ENCODE data around the gene HOXA4.

HOXA4 gene

DNA sequence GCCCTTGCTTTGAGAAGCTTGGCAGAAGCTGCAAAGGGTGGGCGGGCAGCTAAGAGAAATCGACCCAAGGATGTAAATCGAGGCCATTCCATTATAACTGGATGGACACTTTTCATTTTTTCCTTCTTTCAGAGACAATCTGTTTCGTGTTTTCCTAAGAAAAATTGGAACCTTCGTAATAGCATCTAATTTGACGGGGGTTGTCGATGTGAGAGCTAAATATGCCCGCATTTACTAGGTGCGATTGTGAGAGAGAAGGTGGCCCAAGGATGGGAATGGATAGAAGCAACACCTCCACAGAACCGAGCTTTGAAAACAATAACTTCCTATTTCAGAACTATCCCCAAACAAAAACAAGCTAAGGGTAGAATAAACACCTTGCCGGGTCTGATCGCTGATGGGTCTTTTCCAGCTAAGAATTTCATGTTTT lies 848 bp upstream of the HOXA4 start:
- DNase-seq = no peak

DNA sequence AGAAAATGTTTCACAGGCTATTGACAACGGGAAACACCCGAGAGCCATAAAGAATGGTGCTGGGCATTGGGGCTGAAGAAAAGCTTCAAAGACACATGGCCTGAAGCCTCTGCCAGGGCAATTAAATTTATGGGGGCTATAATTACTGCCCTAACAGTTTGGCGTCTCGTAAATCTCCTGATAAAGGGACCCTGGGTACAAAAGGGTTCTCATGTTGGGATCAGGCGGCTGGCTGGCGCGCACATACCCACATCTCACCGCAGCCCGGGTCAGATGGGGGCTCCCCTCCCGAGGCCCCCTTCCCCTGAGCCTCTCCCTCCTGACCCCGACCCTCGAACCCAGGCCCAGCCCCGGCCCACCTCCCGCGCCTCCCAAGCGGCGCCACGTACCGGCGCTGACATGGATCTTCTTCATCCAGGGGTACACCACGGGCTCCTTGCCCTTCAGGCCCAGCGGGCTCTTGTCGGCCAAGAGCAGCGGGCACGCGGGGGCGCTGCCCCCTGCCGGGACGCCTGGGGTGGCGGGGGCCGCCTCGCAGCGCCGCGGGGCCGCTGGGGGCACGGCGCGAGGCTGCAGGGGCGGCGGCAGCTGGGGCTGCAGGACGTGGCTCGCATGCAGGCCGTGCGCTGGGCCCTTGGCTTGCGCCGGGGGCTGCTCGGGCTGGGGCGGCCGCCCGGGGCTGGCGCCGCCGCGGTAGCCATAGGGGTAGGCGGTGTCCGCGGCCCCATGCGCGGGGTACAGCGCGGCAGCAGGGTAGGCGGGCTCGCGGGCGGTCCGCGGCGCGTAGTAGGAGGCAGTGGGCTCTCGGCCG lies 623 bp downstream of the HOXA4 start:
- DNase-seq = no peak

DNA sequence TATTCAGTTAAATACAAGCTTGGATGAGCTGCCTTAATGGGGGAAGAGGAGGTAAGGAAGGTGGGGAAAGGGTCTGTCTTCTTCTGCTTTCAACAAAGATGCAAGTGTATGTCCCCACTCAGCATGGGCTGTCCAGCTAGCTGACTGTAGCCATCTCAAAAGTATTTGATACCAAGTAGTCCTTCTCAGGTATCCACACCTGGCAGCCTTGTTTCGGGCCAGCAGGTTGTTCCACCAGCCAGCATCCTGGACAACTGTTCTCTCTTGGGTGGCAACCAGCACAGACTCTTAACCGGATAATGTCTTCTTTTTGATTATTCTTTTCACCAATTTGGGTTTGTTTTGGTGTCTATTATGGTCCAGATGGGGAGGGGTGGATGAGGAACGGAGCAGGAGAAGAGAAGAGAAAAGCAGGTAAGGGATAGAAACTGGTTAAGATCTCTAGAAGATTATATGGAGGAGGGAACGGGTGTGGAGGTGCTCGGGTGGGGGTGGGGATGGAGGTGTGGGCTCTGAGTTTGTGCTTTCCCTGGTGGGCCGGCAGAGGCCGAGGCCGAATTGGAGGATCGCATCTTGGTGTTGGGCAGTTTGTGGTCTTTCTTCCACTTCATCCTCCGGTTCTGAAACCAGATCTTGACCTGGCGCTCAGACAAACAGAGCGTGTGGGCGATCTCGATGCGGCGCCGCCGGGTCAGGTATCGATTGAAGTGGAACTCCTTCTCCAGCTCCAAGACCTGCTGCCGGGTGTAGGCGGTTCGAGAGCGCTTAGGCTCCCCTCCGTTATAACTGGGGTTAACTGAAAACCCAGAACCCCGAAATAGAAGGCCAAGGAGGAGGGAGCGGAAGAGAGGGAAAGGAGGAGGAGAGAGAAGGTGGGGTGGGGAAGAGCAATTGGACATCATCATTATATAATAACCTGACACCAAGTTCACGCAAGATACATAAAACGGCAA lies 1.5 kb downstream of the HOXA4 start:
- no peak for DNase-seq

DNA sequence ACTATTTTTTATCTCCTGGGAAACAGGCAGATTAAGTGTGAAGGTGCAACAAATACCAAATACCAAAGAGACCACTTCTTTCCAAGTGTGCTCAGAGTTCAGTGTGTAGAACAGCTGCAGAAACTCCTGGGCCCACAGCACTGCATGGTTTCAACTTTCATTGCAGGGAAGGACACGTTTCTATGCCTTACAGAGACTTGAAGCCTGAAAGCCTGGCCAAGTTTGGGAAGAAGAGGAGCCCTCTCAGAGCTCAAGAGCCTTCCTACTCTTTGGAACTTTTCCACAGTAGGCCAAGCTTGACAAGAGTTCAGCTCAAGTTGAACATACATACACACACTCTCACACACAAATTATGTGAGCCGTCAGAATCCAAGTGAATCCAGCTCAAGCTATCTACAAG lies 2.5 kb downstream of the HOXA4 start:
- DNase-seq = no peak

DNA sequence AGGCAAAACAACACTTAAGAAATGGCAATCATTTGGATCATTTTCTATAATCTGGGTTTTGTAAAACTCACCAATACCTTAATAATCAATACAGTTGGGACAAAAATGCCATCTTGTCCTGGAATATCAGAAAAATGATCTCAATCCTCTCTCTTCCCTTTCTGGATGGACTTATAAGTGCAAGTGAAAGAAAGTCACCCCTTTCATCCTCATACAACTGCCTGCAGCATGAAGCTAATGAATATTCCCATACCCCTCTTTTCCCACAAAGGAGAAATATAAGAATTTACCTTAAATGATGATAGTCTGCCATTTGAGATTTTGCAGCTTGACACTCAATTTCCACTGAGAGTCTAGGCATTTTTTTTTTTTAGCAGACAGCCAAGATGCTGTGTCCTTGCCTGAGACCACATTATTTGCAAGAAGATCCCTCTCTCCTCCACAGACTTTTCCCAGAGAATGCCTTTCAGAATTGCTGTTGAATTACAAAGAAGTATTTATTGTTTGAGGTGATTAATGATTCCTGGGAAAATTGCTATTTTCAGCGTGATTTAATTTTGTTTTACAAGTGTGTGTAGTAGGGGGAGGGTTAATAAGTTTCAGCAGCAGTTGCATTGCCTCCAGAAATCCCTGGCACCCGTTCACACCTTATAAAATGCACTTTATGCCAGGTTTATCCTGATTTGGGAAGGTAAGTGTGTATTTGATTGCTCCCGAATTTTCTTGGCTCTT lies 3.8 kb downstream of the HOXA4 start:
- no peak for DNase-seq

DNA sequence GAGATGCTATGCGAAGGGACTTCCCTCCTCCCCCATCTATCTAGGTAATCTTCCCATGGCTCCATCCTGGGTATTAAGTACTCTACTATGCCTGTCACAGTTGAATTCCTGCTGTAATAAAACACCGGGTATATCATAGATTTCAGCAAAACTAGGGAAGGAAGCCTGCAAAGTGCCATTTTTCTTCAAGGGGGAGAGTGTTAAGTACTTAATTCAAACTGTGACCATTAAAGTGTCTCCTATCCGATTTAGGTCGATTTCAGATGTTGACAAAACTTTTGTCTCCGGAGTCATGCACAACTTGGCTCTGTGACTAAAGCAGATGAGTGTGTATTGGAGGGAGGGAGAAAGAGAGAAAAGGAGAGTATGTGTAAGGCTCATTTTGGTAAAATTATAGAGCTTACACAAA lies 4.6 kb downstream of the HOXA4 start:
- DNase-seq = no peak

DNA sequence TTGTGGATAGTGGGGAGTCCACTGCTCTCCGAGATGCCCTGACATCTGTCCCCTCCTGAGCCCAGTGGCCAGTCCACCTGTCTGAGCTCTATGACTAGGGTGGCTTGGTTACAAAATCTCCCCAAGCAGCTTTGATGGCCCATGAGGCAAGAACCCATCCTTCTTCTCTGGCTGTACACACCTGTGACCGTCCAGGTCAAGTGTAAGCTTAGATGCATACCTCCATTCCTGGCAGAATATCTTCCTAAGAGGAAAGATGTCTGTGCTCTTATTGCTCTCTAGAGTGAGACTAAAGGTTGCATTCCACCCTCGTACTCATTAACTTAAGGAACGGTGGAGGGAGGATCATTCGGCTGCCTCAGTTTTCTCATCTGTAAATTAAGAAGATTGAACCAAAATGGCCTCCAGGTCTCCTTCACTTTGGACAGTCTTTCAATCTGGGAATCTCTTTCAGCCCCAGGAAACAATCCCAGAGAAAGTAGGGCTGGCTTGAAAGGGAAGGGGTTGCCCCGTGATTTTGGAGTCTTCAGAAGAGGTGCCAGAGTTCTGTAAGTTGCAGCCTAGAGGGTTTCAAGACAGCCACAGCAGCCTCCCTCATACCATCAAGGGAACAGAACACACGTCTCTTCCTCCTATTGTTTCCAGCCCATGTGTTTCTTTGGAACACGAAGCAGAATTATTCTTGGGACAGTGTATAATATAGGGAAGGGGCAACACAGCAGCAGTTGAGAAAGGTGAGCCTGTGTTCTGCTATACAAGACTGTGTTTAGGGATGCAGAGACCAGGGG lies 5.5 kb downstream of the HOXA4 start:
- no peak for DNase-seq

DNA sequence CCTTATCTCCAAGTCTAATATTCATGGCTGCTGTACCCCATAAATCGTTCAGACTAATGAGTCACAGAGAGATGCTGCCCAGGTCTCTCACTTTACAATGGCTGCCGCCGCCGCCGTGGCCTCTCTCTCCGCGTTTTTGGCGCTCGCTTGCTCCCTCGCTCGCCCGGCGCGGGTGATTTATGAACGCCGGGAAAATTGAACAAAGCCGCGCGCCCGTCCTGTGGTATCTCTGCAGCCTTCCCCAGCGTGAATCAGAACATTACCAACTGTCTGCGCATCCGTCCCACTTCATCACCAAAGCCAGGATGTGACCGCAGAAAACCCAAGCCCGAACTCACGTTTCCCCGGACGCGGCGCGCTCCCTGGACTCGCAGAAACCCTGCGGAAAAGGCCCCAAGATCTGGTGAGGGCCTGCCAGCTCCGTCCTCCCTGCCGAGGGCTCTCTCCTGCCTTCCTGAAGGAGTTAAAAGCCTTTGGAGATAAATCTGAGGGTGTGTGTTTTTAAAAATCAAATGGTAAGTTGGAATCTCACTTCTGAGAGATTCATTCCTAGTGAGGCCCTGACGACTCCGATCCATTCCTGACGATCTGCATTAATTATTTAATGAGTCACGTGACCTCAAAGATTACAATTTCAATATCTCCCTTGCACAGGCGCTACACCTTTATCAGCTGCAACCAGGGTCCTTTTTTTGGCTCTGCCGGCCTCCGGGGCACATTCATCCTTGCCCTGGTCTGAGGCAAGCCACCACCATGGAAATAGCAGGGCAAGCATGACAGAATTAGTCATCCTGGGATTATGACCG lies 6.3 kb downstream of the HOXA4 start:
- DNase-seq = no peak

DNA sequence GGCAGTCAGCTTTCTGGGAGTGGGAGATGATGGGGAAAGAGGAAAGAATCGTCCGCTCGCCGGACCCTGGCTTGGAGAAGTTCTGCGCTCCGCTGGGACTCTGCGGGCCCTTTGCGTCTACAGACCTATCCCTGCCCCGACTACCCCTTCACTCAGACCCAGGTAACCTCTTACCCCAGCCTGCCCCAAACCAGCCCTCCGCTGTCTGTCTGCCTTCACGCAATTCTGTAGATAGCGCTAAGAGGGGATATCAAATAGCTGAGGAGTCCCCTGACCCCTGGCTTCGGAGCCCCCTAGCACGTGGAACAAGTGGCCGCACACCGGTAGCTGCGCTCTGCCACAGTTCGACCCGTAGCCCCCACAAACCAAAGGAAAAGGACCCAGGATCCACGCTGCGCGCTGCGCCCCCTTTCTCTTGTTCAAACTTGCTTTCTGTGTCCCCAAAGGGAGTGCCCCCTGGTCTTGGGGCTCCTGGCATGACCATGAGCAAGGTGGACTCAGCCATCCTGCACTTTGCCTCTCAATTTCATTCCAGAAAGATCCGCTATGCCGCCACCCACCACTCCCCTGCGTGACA lies 7.0 kb downstream of the HOXA4 start:
- no peak for DNase-seq

DNA sequence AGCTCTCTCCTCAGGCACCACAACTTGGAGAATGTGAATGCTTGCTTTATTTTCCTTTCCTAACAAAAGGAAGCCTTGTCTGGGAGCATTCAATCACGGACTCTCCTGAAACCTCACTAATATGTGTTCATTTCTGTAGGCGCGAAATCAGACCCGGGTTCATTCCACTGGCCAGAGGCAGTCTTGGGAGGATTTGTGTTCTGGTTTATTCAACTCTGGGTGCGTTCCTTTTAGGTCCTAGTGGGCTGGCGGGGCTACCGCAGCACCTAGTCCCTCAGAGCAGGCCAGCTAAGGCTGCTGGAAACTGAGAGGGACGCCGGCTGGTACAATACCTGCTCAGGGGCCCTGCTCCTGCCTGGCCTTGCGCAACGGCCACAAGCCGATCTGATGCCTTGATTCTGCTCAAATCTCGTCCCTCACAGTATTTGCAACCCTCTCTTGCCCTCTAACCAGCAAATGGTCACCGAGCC lies 7.5 kb downstream of the HOXA4 start:
- DNase-seq = no peak

DNA sequence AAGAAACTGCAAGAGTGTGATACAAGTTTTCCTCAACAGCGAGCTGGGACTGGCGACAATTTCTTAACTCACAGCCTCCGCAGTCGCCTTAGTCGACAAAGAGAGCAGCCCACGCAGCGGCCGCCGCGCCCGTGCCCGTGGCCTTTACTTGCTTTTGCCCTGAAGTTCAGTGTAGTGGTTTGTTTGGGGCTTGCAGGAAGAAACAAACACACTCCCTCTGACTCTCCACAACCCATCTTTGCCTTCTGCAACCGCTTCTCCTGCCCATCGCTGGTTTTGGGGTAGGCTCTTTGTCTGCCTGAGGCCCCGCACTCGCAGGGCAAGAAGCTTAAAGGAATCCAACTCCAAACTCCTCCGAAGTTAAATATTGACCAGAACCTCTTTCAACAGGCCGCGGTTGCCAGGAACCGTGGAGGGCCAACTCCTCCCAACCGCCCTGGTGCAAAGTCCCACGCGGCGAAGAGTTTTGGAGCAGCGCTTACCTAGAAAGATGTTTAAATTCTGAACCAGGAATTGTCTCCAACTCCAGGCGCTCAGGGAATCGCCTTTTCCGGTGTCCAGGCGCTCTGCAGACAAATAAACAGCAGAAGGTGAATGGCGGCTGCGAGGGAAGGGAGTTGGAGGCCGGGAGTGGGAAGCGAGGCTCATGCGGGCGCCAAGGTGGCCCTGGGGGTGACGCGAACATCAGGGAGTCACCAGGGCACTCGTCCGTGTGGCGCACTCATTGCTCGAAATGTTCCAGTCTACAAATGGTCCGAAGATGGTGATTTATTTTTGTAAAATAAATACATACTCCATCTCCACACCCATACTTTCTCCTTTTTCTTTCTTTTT lies 8.3 kb downstream of the HOXA4 start:
- no peak for DNase-seq

DNA sequence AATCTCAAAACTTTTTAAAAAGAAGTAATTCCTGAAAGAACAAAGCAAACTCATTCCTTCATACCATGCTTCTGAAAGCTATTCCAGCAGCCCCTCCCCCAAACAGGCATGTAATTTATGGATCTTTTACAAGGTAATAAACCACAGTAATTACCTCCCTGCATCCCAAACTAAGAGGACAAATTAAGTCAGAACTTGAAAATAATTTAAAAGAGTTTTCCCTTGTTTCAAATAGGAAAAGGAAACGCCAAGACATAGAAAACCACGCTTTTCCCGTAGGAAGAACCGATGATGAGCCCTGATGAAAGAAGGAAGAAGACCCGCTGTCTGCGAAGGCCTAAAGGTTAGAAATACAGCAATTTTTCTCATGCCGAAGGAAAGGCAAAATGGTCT lies 8.9 kb downstream of the HOXA4 start:
- no peak for DNase-seq

DNA sequence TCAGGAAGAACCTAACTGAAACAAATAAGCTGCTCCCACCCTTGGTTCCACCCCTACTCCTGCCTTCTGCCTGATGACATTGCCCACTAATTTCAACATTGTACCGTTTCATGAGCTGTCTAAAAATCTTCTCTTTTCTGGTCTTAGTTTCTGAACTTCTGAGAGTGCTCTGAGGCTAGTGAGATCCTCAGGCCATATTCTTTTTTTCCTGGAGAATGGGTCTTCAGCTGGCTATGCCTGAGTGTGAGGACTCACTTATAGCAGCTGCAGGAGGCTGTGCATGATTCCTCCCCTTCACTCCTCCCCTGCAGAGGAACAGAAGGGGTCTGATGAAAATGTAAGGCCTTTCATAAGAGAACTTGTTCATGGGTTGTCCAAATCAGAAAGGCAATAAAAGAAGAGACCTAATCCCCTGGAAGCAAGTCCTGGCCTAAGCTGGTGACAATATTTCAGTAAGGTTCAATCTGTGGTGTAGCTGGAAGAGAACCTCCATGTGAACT lies 11.1 kb downstream of the HOXA4 start:
- DNase-seq = no peak

DNA sequence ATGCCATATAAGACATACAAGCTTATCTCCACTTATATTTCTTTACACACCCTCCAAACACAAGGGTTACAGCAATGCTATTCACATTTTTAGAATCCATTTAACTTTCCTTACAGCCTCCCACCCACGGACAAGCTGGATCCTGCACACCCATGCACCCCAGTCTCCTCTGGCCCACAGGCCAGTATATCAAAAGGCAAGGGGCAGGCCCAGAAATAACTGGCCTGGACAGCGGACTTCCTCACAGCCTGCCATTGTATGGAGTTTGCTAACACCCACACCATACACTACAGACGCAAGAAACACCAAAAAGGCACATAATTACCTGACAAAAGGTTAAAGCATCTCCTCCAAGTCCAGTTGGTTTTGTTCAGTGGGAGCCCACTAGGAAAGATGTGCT lies 12.0 kb downstream of the HOXA4 start:
- DNase-seq = no peak

DNA sequence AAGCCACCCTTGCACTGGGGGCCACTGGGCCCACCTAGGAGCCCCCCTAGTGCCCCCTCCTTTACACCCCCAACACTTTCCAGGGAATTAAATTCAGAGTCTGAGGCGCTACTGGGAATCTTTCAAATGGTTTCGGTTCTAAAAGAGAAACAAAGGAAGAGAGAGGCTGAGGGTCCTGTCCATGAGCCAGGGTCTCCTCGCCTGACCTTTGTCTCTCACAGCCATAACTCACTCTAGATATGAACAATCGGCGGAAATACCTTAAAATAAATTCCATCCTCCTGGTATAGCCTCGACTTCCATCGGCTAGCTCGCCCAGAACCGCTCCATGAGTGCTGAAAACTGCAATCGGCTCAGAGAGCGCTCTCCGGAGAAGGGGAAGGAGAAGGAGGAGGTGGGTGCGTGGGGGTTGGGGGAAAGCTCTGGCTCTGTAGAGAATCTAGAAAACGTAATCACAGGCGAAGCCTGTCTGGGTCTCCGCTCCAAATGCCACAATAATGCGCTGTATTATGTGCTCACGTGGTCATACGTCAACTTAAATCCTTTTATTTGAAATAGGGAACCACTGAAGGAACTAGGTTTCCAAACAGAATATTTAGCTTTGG lies 12.6 kb downstream of the HOXA4 start:
- DNase-seq = no peak

DNA sequence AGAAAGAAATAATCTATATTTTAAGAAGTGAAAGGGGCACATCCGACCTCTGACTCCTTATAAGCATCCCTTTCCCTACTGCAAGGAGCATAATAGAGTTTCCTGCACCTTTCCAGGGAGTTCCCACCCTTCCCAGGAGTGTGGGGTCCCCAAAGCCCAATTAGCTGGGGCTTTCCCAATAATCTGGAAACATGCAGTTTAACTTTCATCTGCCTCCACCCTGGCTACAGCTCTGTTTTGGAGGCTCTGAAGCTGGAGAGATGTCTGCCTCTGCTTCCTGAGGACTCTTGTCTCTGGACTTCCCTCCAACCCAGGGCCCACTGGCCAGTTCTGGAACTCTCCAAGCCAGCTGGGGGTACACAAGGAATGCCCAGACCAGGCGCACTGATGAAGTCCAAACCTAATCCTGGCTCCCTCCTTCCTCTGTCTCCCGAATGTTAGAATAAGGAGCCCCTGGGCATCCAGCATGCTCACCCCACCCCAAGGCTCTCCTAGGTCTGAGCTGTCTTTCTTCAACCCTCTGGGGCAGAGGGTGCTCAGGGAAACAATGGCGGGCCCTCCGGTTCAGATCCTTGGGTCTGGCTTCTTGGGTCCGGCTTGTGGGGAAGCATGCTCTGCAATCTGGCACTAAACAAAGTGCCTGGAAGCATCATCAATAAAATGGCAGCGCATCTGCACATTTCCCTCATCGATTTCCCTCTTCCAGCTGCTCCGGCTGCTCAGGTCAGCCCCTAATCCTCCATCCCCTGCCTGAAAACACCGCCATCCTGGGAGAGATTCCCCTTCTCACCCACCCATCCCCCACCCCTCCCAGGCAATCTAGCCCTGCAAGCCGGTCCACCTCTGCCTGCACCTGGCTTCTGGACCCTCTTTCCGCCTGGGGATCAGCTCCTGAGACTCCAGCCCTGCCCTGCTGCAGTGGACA lies 13.3 kb downstream of the HOXA4 start:
- DNase-seq = no peak

DNA sequence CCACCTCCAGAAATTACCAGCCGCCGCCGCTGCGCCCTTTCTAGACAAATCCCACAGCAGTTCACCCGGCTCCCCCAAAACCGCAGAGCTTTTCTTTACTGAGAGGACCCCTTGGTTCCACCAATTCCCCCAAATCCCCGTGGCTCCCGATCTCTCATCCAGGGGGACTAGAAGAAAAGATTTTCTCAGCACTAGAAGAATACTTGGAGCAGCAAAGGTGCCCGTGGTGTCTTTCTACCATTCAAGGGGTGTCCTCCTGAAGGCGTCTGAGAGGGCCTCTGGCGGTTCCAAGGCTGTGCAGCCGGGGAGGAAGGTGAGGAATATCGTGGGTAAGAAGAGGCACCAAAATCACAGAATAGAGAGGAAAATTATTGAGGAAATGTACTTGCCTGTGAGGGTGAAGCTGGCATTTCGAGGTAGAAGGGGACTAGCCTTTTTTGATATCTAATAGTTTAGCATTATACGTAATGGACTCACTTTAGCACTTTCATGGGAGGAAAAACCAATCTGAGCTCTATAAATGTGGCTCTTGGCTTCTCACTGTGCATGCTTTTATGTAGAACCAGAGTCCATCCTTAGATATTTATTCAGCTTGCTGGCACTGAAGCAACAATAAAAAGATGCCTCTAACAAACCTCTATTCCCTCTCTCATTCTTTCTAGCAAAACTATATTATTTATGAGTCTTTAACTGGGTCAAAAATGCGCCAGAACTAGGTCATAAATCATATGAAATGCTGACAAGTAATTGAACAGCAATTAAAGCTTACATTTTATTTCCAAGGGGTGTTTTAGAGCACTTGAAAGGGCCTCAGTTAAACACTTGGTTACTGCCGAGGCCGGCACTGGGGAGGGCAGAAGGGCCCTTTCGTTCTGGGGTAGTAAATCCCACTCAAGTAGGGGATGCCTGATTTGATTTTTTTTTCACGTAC lies 14.3 kb downstream of the HOXA4 start:
- DNase-seq = no peak

Data from NCI-H1694 treated with DMSO at 0.1 percent for 48 hours (cell line).